ENCODE results near the gene SRSF6.
"Not testable (repeated sequence)": the region's sequence is repeated elsewhere in the genome, so short reads cannot be mapped to it uniquely, and the experiment has no call there.

The SRSF6 gene

DNA sequence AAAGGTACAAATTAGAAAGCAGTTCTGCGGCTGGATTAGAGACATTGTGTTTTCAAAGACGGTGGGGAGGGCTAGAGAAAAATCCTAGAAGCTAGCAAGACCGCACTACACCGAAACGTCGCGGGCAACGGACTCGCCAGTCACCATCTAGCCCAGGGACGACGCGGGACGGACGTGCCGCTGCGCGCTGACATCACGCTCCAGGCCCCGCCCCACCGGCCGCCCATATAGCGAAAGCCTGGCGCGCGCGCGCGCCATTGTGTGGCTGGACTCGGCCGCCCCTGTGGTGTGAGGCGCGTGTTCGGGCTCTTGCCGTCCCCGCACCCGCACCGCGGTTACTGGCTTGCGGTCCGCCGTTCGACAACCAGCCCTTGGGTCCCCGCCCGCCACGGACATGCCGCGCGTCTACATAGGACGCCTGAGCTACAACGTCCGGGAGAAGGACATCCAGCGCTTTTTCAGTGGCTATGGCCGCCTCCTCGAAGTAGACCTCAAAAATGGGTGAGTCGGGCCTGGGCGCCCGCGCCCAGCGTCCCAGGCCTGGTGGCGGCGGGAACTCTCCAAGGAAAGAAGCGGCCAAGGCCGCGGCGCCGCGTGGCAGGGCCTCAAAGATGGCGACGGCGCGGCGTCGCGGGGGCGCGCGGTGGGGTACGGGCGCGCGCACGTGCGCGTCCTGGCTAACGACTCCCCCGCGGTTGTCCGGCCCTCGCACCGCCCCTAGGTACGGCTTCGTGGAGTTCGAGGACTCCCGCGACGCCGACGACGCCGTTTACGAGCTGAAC lies at the start of gene SRSF6:
TSS of gene SRSF6 (plus strand) at position 257 of the 782 bp plus-strand sequence. CDS start at position 395, 138 bp downstream.
- DNase-seq: peak; percentile 90

DNA sequence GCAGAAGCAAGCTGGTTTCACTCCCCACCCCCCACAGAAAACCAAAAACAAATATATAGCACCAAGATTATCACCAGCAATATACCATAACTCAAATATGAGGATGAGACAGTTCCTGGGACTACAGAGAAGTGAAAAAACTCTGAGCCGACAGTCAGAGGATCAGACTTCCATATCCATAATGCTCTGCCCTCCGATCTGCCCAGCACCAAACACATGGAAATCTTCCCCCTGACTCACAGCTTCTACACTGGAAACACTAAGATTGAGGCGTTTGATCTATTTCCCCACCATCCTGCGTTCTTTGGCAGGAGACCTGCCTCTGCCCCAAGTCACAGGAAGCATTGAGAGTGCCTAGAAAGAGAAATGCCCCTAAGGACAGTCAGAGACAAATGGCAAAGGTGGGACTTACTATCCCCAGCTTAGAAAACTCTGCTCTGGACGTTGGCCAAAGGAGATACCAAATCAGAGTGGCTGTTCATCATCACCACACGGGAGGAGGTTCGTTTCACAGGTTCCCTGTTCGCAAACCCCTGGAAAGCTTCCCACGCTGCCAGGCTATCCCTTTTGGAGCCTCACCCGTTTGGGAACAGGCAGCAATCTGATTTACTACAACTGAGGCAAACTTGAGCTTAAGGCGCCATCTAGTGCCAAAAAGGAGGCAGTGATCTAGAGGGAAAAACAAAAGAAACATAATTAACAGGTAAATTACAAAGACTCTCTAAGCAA lies 48.7 kb upstream of the SRSF6 start:
- no peak for DNase-seq

GRCh38 chr20:43409577-43409913 lies 48.2 kb upstream of the SRSF6 start:
- no peak for DNase-seq

DNA sequence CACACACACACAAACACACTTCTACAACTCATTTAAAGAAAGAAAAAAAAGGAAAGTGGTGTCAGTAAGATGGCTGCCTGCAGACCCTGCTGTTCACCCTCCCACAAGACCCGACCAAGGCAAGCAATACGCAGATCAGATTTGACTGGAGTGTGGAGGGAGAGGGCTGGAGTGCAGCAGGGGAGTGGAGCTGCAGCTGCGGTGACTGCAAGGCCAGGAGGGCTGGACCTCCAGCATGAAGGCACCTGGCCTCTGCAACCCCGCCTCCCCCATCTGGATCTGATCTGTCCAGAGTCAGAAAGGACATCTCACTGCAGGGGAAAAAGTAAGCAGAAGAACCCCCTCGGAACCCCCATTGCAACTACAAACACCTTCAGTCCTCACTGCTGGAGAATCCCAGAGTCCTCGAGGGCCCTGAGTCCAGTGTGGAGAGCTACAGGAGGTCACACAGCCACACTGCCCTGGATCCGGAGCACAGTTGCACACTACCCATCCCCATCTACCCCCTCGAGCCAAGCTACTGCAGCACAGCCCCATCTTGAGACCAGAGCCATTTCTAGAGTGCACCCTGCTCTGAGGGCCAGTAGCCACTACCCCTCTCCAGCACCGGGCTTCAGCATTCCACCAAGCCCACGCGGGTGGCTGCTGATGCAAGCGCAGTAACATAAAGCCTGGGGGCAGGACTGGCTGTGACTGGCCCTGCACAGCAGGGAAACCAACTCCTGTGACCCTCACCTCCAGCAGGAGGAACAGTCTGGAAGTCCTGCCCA lies 41.9 kb upstream of the SRSF6 start:
- DNase-seq: no peak

DNA sequence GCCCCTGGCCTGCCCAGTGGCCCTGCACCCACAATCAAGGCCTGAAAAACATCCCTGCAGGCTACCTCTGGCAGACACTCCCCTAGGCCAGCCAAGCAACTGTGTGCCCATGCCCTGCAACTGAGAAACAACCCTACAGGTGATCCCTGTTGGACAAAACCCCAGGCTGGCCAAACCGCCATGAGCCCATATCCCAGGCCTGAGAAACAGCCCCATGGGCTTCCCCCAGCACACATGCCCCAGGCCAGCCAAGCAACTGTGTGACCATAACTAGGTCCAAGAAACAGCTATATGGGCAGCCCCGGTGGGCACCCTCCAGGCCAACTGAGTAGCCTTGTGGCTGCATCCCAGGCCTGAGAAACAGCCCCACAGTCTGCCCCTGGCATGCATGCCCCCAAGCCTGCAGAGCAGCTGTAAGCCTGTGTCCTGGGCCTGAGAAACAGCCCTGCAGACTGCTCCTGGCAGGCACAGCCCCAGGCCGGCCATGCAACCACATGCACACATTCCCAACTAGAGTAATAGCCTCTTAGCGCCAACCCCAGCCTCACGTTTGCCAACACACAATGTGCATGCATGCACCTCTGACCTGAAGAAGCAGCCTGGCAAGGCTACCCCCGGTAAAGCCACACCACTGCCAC lies 41.0 kb upstream of the SRSF6 start:
- no peak for DNase-seq

DNA sequence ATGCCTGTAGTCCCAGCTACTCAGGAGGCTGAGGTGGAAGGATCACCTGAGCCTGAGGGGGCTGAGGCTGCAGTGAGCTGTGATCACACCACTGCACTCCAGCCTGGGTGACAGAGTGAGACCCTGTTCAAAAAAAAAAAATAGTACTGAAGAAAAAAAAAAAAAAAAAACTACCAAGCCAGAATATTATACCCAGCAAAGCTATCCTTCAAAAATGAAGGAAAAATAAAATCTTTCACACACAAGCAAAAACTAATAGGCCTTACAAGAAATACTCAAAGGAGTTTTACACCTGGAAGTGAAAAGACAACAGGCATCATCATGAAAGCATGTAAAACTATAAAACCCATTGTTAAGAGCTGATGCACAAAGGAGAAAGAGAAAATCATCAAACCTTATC lies 37.5 kb upstream of the SRSF6 start:
- DNase-seq: no peak

DNA sequence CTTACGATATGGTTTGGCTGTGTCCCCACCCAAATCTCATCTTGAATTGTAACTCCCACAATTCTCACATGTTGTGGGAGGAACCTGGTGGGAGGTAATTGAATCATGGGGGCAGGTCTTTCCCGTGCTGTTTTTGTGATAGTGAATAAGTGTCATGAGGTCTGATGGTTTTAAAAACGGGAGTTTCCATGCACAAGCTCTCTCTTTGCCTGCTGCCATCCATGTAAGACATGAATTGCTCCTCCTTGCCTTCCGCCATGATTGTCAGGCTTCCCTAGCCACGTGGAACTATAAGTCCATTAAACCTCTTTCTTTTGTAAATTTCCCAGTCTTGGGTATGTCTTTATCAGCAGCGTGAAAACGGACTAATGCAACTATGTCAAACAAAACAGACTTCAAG lies 36.8 kb upstream of the SRSF6 start:
- DNase-seq: not testable (repeated sequence)

DNA sequence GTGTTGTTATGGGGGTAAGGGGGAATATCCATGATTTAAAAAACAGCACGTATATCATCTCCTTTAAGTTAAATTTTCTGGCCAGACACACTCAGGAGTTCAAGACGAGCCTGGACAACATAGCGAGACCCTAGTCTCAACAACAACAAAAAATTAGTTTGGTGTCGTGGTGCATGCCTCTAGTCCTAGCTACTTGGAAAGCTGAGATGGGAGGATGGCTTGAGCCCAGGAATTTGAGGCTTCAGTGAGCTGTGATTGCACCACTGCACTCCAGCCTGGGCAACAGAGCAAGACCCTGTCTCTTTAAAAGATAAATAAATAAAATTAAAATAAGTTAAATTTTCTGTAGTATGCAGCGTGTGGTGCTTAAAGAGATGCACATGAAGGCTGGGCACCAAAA lies 31.5 kb upstream of the SRSF6 start:
- no peak for DNase-seq

DNA sequence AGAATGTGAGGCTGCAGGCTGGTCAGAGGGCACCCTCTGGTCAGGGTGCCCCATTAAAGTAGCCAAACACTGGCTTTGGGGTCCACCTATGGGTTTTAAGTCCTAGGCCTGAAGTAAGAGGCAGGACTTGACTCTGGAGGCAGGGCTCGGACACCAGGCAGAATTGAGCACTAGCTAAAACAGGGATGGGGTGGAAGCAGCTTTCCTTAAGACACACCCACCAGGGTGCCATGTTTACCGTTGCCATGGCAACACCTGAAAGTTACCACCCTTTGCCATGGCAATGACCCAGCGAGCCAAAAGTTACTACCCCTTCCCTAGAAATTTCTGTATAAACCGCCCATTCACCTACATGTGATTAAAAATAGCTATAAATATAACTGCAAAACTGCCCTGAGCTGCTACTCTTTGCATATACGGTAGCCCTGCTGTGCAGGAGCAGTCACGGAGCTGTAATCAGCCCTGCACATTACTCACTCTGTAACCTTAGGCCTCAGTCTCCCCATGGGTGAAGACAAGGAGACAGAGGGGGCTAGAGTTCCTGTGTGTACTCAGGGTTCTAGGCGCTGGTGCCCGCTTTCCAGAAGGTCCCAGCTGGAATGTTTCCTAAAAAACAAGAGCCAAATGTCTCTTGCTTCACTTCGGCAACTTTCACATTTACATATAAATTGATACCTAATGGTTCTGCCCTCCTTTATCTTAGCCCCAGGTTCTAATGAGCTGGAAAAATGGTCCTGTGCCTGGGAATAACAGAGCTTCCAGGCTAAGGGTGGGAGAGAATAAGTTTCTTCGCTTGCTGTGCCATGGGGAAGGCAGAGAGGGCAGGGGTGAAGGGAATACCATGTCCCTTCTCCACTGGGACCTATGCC lies 27.2 kb upstream of the SRSF6 start:
- no peak for DNase-seq

DNA sequence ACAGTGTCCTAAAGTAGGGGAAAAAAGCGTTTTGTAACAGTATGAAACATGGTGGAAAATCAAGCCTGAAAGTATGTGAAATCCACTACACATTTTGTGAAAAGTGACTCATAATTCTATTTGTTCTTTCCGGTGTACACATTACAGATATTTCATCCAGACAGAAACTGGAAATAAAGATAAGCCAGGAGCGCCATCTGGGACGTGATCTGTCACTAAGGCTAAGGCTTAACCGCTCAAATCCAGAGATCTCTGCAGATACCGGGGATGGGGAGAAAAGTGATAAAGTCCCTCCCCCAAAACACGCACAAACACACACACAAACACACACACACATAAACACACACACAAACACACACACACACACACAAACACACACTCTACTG lies 26.6 kb upstream of the SRSF6 start:
- DNase-seq: no peak

DNA sequence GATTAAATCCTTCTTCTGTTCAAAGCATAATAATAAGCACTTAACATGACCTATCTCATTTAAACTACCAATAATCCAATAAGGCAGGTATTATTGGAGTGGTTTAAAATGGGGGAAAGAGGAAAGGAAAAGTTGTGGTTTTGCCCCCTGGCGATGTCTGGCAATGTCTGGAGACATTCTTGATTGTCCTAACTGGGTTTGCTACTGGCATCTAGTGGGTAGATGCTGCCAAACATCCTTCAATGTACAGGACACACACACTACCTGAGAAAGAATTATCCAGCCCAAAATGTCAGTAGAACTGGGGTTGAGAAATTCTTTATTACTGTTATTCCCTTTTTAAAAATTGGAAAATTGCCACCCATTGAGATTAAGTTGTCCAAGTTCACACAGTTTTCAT lies 25.2 kb upstream of the SRSF6 start:
- DNase-seq: no peak

DNA sequence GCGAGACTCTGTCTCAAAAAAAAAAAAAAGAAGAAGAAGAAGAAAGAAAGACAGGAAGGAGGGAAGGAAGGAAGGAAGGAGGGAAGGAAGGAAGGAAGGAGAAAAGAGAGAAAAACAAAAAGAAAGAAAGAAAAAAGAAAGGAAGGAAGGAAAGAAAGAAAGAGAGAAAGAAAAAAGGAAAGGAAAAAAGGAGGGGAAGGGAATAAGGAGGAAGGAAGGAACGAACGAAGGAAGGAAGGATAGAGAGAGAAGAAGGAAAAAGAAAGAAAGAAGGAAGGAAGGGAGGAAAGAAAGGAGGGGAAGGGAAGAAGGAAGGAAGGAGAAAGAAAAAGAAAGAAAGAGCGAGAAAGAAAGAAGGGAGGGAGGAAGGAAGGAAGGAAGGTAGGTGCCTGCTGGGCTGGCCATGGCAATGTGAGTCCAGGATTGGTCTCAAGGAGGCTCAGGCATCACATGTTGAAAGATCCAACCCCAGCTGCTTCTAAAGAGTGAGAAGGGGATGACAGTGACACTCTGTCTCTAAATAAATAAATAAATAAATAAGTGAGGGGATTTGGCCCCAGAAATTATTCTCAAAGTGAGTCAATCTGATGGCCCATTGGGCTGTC lies 24.3 kb upstream of the SRSF6 start:
- no peak for DNase-seq

DNA sequence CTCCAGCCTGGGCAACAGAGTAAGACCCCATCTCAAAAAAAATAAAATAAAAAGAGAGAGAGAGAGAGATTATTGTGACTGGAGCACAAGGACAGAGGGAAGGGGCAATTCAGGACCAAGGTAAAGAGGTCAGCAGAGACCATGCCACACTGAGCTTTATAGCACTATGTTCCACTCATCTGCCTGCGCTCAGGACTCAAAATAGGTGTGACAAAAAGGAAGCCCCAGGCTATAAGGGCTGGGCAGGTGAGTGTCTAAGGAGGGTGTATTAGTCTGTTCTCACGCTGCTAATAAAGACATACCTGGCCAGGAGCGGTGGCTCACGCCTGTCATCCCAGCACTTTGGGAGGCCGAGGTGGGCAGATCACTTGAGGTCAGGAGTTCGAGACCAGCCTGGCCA lies 23.1 kb upstream of the SRSF6 start:
- no peak for DNase-seq

DNA sequence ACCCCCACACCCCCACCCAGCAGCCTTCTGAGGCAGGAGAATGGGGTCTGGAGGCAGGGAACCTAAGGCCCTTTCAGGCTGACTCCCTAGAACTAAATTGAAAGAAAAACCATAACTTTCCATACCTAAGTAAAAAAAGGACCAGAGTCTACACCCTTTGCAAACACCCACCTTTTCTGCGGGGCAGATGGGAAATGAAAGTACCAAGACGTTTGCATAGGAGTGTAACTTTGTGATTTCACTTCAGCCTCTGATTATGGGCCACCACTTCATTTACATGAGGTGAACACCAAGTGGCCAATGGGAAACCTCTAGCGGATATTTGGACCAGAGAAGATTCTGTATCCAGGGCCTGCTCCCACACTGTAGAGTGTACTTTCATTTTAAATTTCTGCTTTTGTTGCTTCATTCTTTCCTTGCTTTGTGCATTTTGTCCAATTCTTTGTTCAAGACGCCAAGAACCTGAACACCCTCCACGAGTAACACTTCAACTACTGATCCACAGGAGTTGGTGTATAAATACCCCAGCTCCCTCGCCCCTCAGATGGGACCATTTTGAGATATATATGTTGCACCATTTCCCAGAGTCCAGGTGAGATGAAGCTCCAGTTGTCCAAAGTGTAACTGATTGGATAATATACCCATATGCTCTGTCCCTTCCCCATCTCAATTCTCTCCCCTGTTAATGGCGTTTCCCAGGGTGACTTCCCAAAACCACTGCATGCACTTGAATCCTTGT lies 18.9 kb upstream of the SRSF6 start:
- no peak for DNase-seq

DNA sequence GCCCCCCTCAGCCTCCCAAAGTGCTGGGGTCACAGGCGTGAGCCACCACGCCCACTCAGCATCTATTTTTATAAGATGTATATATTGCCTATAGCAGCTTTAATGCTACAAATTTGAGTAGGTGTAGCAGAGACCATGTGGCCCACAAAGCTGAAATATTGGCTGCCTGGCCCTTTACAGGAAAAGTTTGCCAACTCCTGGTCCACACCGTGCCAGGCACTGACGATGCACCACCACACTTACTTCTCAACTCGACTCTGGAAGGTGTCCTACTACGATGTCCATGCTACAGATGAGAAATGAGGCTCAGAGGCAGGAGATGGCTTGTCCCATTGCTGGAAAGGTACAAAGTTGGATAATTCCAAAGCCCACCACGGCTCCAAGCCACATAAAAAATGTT lies 17.2 kb upstream of the SRSF6 start:
- no peak for DNase-seq

- DNase-seq: no peak
Measured at GRCh38 chr20:43442282-43442880, 15.3 kb upstream of the SRSF6 start.

GRCh38 chr20:43444107-43444506 lies 13.6 kb upstream of the SRSF6 start:
- no peak for DNase-seq

DNA sequence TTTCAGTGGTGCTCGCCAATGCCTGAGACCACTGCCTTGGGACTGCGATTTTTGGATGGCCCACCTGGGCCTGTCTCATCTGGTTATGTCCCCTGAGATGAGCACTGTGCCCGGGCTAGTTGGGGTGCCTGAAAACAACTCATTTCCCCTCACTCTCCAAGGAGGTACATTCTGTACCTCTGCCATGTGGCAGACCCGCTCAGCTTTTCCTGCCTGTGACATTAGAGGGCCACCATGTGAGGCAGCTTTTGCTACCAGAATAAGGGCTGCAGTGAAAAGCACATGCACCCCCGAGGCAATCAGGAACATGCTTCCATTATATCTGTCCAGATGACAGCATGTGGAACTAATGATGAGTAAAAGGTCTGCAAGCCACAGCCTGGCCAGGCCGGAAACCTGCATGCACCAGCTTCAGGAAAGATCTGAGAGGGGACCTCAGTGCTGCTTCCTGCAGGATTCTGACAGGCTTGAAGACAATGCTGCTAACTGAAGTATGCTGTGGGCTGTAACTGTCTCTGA lies 11.3 kb upstream of the SRSF6 start:
- DNase-seq: no peak

- not testable (repeated sequence) for DNase-seq
Measured at GRCh38 chr20:43448431-43448747, 9.3 kb upstream of the SRSF6 start.

- DNase-seq: peak; percentile 15
Measured at GRCh38 chr20:43448748-43449535, 8.8 kb upstream of the SRSF6 start.
